Astrocyte of the spinal cord (primary cell): ENCODE data around the gene ADAMTS2.

Experiments
- DNase-seq: peaks from one replicate; pipeline ENCODE4 v3.0.0; 2011; ENCODE audit warnings: low read depth, low spot score
- H3K4me3 ChIP-seq: 2 replicates; pipeline ENCODE4 v1.5.1; 2011; ENCODE audit warnings: low read depth, mild to moderate bottlenecking, low read length, moderate library complexity
- CTCF ChIP-seq: IDR thresholded peaks from 2 replicates; pipeline ENCODE4 v1.5.1; 2012; ENCODE audit warnings: low read depth, mild to moderate bottlenecking, low read length, inconsistent platforms
- in situ Hi-C: cut with HindIII; loops from 2 replicates; pipeline ENCODE4 v1.10.0; 2017; ENCODE audit warnings: low sequenced_read_pairs

ADAMTS2 gene

GRCh38 chr5:179061025-179061424 is 284.2 kb downstream of the ADAMTS2 start:
- no peak for DNase-seq
- in situ Hi-C loops: no loop called here
- no peak for TF ChIP-seq CTCF
- peak overlapping the region; percentile 72 for H3K4me3 ChIP-seq
